Superior temporal gyrus (tissue), 1 donor: Measurements from ENCODE around the gene RASSF1.

Source experiments
- DNase-seq: peaks from one replicate; pipeline ENCODE4 v3.0.0-alpha.2; 2016; ENCODE audit errors: extremely low spot score

RASSF1 gene

GRCh38 chr3:50300681-50301254, 39.9 kb downstream of the RASSF1 start:
- DNase-seq = no peak

GRCh38 chr3:50299929-50300680, 40.5 kb downstream of the RASSF1 start:
- peak; percentile 92 for DNase-seq

GRCh38 chr3:50299638-50299928, 41.1 kb downstream of the RASSF1 start:
- DNase-seq = no peak

GRCh38 chr3:50298836-50299637, 41.6 kb downstream of the RASSF1 start, which contains the start of the genes HYAL3 and NAA80:
HYAL3 (minus strand) TSS chr3:50299405; CDS start chr3:50295602, 3,803 bp downstream.
NAA80 (minus strand) TSS chr3:50299405; CDS start chr3:50297463, 1,942 bp downstream.
- peak; percentile 99 for DNase-seq

- no peak for DNase-seq
Measured at GRCh38 chr3:50297896-50298725, 42.5 kb downstream of the RASSF1 start.

GRCh38 chr3:50297384-50297775, 43.3 kb downstream of the RASSF1 start:
- no peak for DNase-seq

- no peak for DNase-seq
Measured at GRCh38 chr3:50296721-50297383, 43.8 kb downstream of the RASSF1 start.

GRCh38 chr3:50295553-50296431, 44.8 kb downstream of the RASSF1 start:
- no peak for DNase-seq

- DNase-seq = no peak
Measured at GRCh38 chr3:50294492-50295403, 45.9 kb downstream of the RASSF1 start.

GRCh38 chr3:50294089-50294488, 46.5 kb downstream of the RASSF1 start:
- no peak for DNase-seq

- DNase-seq = no peak
Measured at GRCh38 chr3:50293079-50293801, 47.4 kb downstream of the RASSF1 start.

- DNase-seq = peak; percentile 98
Measured at GRCh38 chr3:50292159-50293078, 48.2 kb downstream of the RASSF1 start, which contains the start of gene IFRD2. IFRD2 (minus strand) TSS chr3:50292429; CDS start chr3:50292274, 155 bp downstream.

GRCh38 chr3:50290161-50290641, 50.4 kb downstream of the RASSF1 start:
- no peak for DNase-seq

- no peak for DNase-seq
Measured at GRCh38 chr3:50289130-50289529, 51.5 kb downstream of the RASSF1 start.

GRCh38 chr3:50288387-50289007, 52.1 kb downstream of the RASSF1 start:
- DNase-seq = no peak

GRCh38 chr3:50287262-50287661, 53.4 kb downstream of the RASSF1 start:
- no peak for DNase-seq
